NB4 (cell line): ENCODE data around the gene STIM1.

ENCODE experiments used
- DNase-seq: peaks from one replicate; pipeline ENCODE4 v3.0.0; 2010; ENCODE audit warnings: low read depth
- H3K4me3 ChIP-seq: one replicate; pipeline ENCODE4 v1.5.1; 2011; ENCODE audit warnings: mild to moderate bottlenecking, low read depth, low read length, moderate library complexity
- CTCF ChIP-seq: IDR thresholded peaks from one replicate; pipeline ENCODE4 v1.5.1; 2012; ENCODE audit warnings: low read depth, low read length
- MAX ChIP-seq: IDR thresholded peaks from 2 replicates; pipeline ENCODE4 v1.6.1; 2011; ENCODE audit warnings: low read depth, low read length
- MYC ChIP-seq: IDR thresholded peaks from 2 replicates; pipeline ENCODE4 v1.6.1; 2011; ENCODE audit warnings: low read depth, low read length
- POLR2A ChIP-seq: IDR thresholded peaks from 2 replicates; pipeline ENCODE4 v1.6.1; 2011; ENCODE audit warnings: mild to moderate bottlenecking; ENCODE audit not compliant: insufficient read length; ENCODE audit errors: extremely low read depth

The STIM1 gene

GRCh38 chr11:3823303-3823702 lies 32.2 kb upstream of the STIM1 start:
- DNase-seq: no peak
- TF ChIP-seq MYC: no peak
- TF ChIP-seq MAX: no peak
- TF ChIP-seq CTCF: no peak
- no peak overlapping the region for H3K4me3 ChIP-seq

- TF ChIP-seq MYC (no peak), MAX (no peak), CTCF (no peak), POLR2A (no peak)
- no peak overlapping the region for H3K4me3 ChIP-seq
- DNase-seq: no peak
These were observed 31.5 kb upstream of the STIM1 start for GRCh38 chr11:3823762-3824506.

GRCh38 chr11:3824714-3825472 lies 30.6 kb upstream of the STIM1 start:
- H3K4me3 ChIP-seq: no peak overlapping the region
- TF ChIP-seq MAX (0 out of 2 replicates have a peak, but pooled peaks have one; percentile 33), MYC (peak; percentile 46; the same call in 1 of the 2 replicates), CTCF (peak; percentile 97), POLR2A (no peak)
- peak; percentile 89 for DNase-seq

- TF ChIP-seq MAX (no peak), MYC (no peak), POLR2A (no peak), CTCF (no peak)
- DNase-seq: no peak
- no peak overlapping the region for H3K4me3 ChIP-seq
These were observed 29.9 kb upstream of the STIM1 start for GRCh38 chr11:3825473-3826154.

GRCh38 chr11:3826721-3827120 lies 28.7 kb upstream of the STIM1 start:
- no peak for TF ChIP-seq POLR2A
- no peak for TF ChIP-seq MYC
- no peak for TF ChIP-seq MAX
- no peak for TF ChIP-seq CTCF
- no peak for DNase-seq
- no peak overlapping the region for H3K4me3 ChIP-seq
